Mesodermal cell (in vitro differentiated cells): ENCODE results near the gene AP1S3.

Experiments used
- H3K27ac ChIP-seq: 2 replicates; pipeline ENCODE4 v1.7.0; 2013; ENCODE audit warnings: mild to moderate bottlenecking, low read depth, low read length, moderate library complexity; ENCODE audit not compliant: severe bottlenecking
- H3K36me3 ChIP-seq: 2 replicates; pipeline ENCODE4 v1.7.1; 2013; ENCODE audit warnings: mild to moderate bottlenecking, low read length, moderate library complexity; ENCODE audit not compliant: control insufficient read depth, insufficient read depth
- H3K4me1 ChIP-seq: one replicate; pipeline ENCODE4 v1.7.1; 2013; ENCODE audit warnings: mild to moderate bottlenecking, low read length; ENCODE audit not compliant: insufficient read depth, control insufficient read depth, poor library complexity, severe bottlenecking
- H3K4me3 ChIP-seq: 2 replicates; pipeline ENCODE4 v1.7.0; 2013; ENCODE audit warnings: low read length, control low read depth, mild to moderate bottlenecking; ENCODE audit not compliant: insufficient read depth, poor library complexity, severe bottlenecking; ENCODE audit errors: extremely low read depth
- H3K9me3 ChIP-seq: 2 replicates; pipeline ENCODE4 v1.7.1; 2013; ENCODE audit warnings: mild to moderate bottlenecking, low read length, moderate library complexity; ENCODE audit not compliant: control insufficient read depth
- WGBS, 2 experiments: methylation state at CpG; one replicate each; pipeline ENCODE4 v1.1.5; 2013; ENCODE audit warnings: missing lambda C conversion rate in 2 of 2; ENCODE audit not compliant: insufficient coverage in 2 of 2; 5-methylcytosine and 5-hydroxymethylcytosine counted together

AP1S3 gene

DNA sequence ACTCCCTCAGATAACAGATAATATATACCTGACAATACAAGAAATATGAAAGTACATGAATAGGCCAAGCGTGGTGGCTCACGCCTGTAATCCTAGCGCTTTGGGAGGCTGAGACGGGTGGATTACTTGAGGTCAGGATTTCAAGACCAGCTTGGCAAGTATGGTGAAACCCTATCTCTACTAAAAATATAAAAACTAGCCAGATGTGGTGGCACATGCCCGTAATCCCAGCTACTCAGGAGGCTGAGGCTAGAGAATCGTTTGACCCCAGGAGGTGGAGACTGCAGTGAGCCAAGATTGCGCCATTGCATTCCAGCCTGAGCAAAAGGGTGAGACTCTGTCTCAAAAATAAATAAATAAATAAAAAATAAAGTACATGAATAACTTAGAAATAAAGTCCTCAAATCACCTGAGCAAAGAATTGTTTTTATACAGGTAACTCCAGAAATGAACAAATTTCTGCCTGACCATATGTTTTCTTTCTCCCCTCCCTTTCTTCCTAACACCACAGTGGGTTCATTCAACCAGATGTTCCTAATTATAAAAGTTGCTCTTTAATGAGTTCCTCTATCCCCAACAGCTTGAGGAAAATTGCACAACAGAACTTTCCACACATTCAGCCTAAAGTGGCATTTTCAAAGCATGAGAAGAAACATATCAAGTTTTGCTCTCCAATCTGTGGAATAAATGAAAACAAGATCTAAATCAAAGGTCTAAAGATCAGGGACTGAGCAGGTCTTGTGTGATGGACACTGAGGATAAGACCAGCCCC lies 33.6 kb upstream of the AP1S3 start:
- 88 to 100% methylated on average over 1 to 2 of the region's 7 CpGs for WGBS, 2 experiments
- H3K9me3 ChIP-seq: no peaks in the 10 kb centered on the region
- no peak overlapping the region for H3K4me3 ChIP-seq
- H3K36me3 ChIP-seq: peaks cover 10% of the 10 kb centered on the region
- H3K27ac ChIP-seq: no peak overlapping the region
- no peaks in the 10 kb centered on the region for H3K4me1 ChIP-seq

GRCh38 chr2:223868005-223868404 lies 30.6 kb upstream of the AP1S3 start:
- no peak overlapping the region for H3K27ac ChIP-seq
- H3K4me1 ChIP-seq: no peaks in the 10 kb centered on the region
- no peaks in the 10 kb centered on the region for H3K9me3 ChIP-seq
- WGBS, 2 experiments: 80 to 89% methylated on average over 1 to 2 of the region's 3 CpGs
- H3K36me3 ChIP-seq: no peaks in the 10 kb centered on the region
- H3K4me3 ChIP-seq: no peak overlapping the region

GRCh38 chr2:223865907-223866508 lies 28.6 kb upstream of the AP1S3 start:
- H3K36me3 ChIP-seq: no peaks in the 10 kb centered on the region
- H3K4me3 ChIP-seq: no peak overlapping the region
- H3K4me1 ChIP-seq: no peaks in the 10 kb centered on the region
- H3K9me3 ChIP-seq: no peaks in the 10 kb centered on the region
- no peak overlapping the region for H3K27ac ChIP-seq
- WGBS, 2 experiments: 86 to 100% methylated on average over 1 to 2 of the region's 2 CpGs

DNA sequence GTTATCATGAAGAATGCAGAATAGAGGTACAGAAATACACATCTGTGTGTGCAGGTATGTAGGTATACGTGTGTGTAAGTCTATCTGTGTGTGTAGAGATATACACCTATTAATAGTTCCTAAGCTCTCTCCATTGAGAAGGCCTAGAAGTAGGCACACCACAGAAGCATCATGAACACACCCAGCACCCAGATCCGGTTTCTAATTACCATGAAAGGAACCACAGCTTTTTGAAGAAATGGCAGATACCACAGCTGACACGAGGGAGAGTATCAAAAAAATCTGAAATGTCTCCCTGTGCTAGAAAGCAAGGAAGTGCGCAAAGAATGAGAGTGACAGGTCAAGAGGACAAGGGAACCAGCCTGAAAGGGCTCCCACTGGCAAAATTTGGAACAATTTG lies 27.7 kb upstream of the AP1S3 start:
- Histone ChIP-seq H3K4me3 (no peak overlapping the region), H3K4me1 (no peaks in the 10 kb centered on the region), H3K36me3 (no peaks in the 10 kb centered on the region), H3K9me3 (no peaks in the 10 kb centered on the region), H3K27ac (no peak overlapping the region)
- WGBS, 2 experiments: 86 to 100% methylated on average over 2 to 3 of the region's 4 CpGs

GRCh38 chr2:223863491-223863890 lies 26.1 kb upstream of the AP1S3 start:
- Histone ChIP-seq H3K27ac (no peak overlapping the region), H3K9me3 (no peaks in the 10 kb centered on the region), H3K4me3 (no peak overlapping the region), H3K36me3 (no peaks in the 10 kb centered on the region), H3K4me1 (peaks cover 5% of the 10 kb centered on the region)
- WGBS, 2 experiments: no CpG with 5 or more reads among the region's 2 CpGs

DNA sequence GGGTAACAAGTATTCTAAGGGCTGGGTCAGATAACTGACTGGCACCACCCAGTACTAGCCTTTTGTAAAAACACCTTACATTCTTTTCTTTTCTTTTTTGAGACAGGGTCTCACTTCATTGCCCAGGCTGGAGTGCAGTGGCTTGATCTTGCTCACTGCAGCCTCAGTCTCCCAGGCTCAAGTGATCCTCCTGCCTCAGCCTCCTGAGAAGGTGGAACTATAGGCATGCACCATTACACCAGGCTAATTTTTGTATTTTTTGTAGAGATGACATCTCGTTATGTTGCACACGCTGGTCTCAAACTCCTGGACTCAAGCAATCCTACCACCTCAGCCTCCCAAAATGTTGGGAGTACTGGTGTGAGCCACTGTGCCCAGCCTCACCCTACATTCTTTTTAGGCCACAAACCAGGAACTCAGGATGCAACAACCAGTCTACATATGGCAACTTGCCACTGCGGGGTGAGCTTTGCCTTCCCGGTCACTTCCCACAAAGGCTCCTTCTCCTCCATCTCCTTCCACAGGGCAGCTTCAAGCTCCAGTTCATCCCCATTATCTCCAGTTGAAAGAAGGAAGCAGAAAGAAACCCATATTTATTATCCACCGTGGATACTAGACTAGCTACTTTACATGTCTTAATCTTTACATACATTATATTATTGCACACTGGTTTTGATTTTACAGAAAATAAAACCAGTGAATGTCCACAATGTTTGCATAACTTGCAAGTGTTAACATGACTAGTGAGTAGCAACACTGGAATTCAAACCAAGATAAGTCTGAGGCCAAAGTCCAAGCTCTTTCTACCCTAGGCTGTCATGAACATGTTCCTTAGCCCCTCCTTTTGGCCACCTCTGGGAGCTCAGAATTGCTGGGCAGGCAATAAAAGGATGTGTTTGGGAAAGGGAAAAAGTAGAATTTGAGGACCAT lies 23.7 kb upstream of the AP1S3 start:
- Histone ChIP-seq H3K9me3 (no peaks in the 10 kb centered on the region), H3K27ac (no peak overlapping the region), H3K4me1 (peaks cover 13% of the 10 kb centered on the region), H3K36me3 (no peaks in the 10 kb centered on the region), H3K4me3 (no peak overlapping the region)
- WGBS, 2 experiments: 83 to 100% methylated on average over 1 to 4 of the region's 5 CpGs

GRCh38 chr2:223859070-223859469 lies 21.7 kb upstream of the AP1S3 start:
- Histone ChIP-seq H3K36me3 (no peaks in the 10 kb centered on the region), H3K4me3 (no peak overlapping the region), H3K9me3 (no peaks in the 10 kb centered on the region), H3K4me1 (peaks cover 16% of the 10 kb centered on the region), H3K27ac (no peak overlapping the region)
- WGBS, 2 experiments: 90 to 93% methylated on average over 2 to 3 of the region's 3 CpGs

DNA sequence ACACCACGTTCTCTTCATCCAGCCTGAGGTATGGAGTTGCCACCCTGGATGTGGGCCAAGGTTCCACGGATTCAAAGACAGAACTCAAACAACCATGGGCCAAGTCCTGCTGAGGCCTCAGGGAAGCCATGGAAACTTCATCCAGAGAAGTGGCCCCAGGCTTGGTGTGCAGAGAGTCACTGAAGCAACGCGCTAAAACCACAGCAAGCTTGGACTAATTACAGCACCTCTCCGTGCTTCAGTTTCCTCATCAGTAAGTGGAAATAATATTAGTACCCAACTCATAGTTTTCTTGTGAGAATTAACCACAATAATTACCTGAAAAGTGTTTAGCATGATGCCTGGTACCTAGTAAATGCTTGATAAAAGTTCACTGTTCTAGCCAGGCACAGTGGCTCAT lies 19.2 kb upstream of the AP1S3 start:
- Histone ChIP-seq H3K36me3 (no peaks in the 10 kb centered on the region), H3K9me3 (no peaks in the 10 kb centered on the region), H3K27ac (peak overlapping the region; percentile 6), H3K4me3 (no peak overlapping the region), H3K4me1 (peaks cover 16% of the 10 kb centered on the region)
- 89 to 94% methylated on average over 2 of the region's 5 CpGs for WGBS, 2 experiments

DNA sequence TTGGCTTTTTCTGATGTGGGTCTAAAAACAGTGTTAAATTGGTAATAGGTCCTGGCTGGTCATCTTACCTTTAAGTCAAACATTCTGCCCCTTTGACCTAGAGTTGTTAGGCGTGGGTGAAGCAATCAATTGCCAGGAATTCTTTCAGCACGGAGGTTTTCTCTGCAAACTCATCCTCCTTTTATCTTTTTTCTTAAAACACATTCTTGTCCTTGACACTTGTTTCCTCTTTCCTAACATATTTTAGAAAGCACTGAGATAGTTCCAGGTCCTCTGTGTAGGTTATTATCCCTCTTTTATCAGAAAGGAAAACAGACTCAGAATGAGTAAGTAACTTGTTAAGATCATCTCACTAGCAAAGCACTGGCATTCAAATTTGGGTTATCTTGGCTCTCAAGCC lies 18.6 kb upstream of the AP1S3 start:
- peaks cover 16% of the 10 kb centered on the region for H3K4me1 ChIP-seq
- 83% methylated on average over 2 of the region's 2 CpGs; no CpG with 5 or more reads in 1 of the 2 experiments for WGBS, 2 experiments
- peak overlapping the region; percentile 6 for H3K27ac ChIP-seq

DNA sequence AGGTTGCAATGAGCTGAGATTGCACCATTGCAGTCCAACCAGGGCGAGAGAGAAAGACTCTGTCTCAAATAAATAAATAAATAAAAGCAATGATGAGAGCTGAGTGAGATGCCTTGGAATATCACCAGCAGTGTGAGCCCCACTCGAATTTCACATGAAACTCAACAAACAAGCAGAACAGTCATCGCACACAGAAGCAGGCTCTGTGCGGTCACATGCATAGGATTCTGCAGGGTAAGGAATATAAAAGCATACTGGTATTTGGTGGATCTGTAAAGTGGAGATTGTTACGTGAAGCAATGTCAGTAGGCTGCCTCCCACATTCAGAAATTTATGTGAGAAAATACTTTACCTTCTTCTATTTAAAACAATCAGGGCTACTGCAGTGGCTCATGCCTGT lies 18.0 kb upstream of the AP1S3 start:
- no peak overlapping the region for H3K4me3 ChIP-seq
- 100% methylated on average over 4 of the region's 5 CpGs; no CpG with 5 or more reads in 1 of the 2 experiments for WGBS, 2 experiments
- peaks cover 16% of the 10 kb centered on the region for H3K4me1 ChIP-seq
- H3K9me3 ChIP-seq: peaks cover 3% of the 10 kb centered on the region
- H3K36me3 ChIP-seq: no peaks in the 10 kb centered on the region
- H3K27ac ChIP-seq: no peak overlapping the region

More for the DNA sequence above, 18.6 kb upstream of the AP1S3 start:
- H3K36me3 ChIP-seq: no peaks in the 10 kb centered on the region
- no peaks in the 10 kb centered on the region for H3K9me3 ChIP-seq
- no peak overlapping the region for H3K4me3 ChIP-seq
